HG03108 (cell line): Measurements from ENCODE around the gene DVL1.

ENCODE experiments used
- ATAC-seq: cut with Tn5 transposase; IDR thresholded peaks from one replicate; pipeline ENCODE4 v1.9.1; 2021; ENCODE audit warnings: moderate library complexity; ENCODE audit not compliant: unreplicated experiment

Gene DVL1

GRCh38 chr1:1312450-1313314, 36.5 kb downstream of the DVL1 start:
- no peak for ATAC-seq

DNA sequence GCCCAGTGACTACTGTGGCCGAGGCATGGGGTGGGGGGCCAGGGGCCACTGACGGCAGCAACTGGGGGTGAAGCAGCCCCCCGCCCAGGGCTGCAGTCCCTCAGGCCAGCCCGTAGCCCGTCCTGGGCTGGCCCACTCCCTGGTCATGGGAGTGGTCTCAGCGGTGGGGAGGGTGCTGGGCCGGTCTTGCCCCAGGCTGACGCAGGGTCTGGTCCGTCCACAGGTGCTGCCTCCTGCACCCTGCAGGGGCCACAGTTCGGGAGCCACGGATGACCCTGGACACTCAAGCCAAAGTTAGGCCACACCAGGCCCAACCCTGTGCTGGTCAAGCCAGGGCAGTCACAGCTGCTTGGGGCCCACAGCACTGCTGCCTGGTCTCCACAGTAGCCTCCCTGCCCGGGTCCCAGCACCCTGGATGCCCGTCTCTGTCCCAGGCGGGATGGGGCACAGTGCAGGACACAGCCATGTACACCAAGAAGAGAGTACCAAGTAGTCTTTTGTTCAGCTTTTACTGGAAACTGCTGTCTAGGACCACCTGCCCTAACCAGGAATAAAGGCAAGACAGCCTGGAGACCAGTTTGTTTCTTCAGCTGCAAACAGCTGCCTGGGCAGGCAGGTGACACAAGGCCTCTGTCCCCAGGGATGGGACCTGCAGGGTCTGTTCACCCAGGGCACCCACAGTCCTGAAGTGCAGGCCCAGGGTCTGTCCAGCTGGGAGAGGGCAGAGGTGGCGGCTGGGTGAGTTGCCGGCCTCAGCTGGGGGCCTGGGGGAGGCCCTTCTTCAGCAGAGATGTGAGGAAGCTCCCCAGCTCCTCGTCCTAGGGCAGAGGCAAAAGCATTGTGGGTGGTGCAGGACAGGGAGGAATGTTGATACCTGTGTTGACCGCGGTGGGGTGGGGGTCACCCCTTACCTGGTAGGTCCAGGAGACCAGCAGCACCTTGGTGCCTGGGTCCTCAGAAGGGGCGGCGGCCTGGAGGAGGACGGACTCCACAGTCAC, 37.8 kb downstream of the DVL1 start:
- no peak for ATAC-seq

- no peak for ATAC-seq
Observed at GRCh38 chr1:1310476-1311053, 38.7 kb downstream of the DVL1 start.

GRCh38 chr1:1310109-1310385, 39.2 kb downstream of the DVL1 start:
- no peak for ATAC-seq

DNA sequence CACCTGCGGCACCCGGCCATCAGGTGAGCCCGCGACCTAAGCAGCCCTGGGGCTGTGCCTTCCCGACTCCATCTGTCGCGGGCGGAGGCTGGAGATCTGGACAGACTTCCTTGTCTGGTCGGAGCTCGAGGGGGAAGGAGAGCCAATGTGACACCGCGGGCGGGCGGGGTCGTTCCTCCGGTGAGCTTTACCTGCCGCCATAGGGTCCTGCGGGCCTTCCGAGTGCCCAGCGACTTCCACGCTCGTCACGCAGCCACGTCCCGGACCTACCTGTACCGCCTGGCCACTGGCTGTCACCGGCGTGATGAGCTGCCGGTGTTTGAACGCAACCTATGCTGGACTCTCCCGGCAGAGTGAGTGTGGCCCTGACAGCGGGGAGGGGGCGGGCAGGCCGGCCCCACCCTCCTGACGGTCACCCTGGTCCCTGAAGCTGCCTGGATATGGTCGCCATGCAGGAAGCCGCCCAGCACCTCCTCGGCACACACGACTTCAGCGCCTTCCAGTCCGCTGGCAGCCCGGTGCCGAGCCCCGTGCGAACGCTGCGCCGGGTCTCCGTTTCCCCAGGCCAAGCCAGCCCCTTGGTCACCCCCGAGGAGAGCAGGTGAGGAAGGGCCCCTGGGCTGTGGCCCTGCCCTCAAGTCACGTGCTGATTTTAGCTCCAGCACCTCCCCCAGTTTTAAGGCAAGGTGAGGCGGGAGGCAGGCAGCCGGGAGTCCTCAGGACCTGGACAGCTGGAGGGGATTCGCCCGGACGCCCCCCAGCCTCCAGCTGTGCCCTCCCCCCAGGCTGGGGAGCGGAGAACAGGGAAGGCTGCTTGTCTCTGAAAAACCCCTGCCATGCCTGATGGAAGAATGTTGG, 39.7 kb downstream of the DVL1 start:
- ATAC-seq = no peak

GRCh38 chr1:1308756-1309250, 40.4 kb downstream of the DVL1 start:
- no peak for ATAC-seq

GRCh38 chr1:1307923-1308755, 41.1 kb downstream of the DVL1 start, which contains the start of the genes ACAP3 and PUSL1:
Gene ACAP3 (minus strand): TSS chr1:1307930. CDS start chr1:1307815, 115 bp downstream.
Gene PUSL1 (plus strand): TSS chr1:1308597. CDS start chr1:1308644, 47 bp downstream.
- ATAC-seq = peak; percentile 49

DNA sequence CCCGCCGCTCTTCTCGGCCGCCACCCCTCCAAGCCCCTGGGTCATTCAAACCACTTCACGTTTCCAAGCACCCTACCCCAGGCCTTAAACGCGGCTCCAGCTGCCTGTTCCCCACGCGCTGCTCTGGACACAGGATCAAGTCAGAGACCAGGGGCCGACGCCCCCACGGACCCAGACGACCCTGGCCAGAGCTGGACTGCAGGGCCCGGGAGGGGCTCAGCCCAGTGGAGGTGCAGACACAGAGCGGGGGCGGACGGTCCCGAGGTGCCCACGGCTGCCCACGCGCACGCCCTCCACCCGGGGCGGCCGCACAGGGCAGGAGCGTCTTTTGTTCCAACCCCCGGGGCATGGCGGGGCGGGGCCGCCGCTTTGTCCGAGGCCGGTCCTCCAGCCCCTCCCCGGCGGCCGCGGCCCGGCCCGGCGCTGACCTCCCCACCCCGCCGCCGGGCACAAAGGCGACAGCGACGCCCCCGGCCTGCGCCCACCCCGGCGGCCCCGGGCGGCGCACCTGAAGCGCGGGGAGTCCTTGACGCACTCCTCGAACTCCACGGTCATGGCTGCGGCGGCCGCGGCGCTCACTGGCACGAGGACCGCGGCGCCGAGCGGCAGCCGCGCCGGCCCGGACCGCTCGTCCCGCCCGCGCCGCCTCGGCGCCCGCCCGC, 41.8 kb downstream of the DVL1 start:
- ATAC-seq = peak; percentile 1

- no peak for ATAC-seq
Observed at GRCh38 chr1:1306661-1307260, 42.5 kb downstream of the DVL1 start.

DNA sequence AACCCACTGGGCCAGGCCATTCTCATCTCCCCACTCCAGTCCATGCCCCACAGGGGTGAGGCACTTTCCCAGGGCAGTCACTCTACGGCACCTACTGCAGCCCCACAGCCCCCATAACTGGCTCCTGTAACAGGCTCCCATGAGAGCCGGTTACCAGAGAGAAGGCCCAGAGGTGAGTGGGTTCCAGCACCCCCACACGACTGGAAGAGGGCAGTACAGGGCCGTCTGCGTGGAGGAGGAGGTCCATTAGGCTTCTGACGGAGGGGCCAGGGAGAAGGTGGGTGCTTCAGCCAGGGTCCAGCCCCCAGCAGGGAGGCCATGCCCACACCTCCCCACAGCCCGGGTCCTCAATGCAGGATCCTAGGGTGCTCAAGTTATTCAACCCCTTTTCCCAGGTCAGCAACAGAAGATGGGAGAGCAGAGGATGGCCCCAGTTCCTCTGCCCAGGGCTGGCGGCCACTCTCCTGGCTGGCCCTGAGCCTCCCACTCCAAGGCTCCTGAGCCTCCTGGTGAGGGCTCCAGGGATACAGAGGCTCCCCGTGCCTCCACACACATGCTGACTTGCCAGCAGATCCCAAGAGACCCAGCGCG, 43.1 kb downstream of the DVL1 start:
- no peak for ATAC-seq

DNA sequence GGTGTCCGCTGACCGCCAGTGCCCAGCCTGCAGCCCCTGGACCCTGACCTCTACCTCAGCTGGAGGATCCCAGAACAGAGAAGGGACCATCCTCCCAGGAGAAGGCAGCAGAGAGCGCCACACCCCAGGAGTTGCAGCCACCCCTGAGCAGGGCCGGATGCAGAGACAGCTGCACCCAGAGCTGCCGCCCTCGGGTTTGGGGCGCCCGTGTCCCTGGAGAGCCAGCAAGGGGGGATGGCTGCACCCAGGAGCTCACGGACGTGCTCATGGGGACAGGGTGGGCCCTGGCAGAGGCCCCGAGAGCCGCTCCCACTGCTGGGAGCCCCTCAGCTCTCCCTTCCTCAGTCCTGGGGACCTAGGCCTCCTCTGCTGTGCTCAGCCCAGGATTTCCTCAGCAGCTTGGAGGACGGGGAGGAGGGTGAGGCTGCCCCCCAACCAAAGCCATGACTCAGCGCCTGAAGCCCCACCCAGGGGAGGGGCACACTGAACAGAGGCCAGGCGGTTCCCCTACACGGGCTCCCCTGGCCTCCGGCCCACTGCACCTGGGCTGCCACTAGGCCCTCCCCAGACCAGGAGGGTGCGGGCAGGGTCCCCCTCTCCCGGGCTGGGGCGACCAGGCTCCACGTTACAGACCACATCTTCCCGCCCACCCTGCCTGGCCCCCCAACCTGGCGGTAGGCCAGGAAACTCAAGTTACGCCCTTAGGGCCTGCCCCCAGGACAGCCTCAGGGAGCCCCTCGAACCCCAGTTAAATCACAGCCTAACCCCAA, 43.7 kb downstream of the DVL1 start:
- ATAC-seq = no peak

DNA sequence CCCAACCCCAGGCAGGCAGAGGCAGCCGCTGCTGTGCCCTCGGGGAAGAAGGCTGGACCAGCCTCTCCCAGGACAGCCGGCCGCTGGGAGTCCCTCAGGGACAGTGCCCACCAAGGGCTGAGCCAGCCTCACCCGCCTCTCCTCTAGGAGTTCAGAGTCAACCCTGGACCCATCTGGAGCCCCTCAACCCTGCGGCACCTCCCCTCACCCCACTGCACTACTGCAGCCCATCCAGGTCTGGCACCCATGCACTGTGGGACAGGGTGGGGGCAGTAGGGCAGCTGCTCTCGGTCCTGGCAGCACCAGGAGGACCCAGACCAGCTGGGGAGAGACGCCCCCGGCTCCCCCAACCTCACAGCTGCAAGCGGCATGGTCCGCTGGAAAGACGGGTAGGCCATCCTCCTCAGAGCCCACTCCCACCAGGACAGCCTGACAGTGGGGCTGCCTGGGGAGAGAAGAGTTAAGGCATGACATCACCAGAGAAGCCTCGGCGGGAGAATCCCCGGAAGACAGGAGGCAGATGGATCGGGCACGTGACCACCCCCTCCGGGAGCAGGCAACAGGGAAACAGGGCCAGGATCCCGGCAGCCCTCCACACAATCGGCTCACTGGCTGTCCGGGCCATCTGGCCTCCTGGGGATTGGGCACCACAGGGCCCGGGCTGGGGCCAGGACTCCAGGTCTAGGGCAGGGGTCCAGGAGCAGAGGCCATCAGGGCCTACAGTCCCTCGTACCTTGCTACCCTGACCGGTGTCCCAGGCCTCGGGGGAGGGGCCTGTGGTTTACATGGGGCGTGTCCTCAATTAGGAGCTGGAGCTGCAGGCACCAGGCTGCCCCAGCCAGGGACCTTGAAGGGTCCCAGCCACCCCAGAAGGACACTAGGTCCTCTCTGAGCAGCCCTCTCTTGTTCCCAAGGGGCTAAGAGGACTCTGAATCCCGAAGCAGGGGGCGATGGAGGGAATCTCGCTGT, 44.6 kb downstream of the DVL1 start:
- no peak for ATAC-seq

- no peak for ATAC-seq
Observed at GRCh38 chr1:1303736-1304135, 45.5 kb downstream of the DVL1 start.

DNA sequence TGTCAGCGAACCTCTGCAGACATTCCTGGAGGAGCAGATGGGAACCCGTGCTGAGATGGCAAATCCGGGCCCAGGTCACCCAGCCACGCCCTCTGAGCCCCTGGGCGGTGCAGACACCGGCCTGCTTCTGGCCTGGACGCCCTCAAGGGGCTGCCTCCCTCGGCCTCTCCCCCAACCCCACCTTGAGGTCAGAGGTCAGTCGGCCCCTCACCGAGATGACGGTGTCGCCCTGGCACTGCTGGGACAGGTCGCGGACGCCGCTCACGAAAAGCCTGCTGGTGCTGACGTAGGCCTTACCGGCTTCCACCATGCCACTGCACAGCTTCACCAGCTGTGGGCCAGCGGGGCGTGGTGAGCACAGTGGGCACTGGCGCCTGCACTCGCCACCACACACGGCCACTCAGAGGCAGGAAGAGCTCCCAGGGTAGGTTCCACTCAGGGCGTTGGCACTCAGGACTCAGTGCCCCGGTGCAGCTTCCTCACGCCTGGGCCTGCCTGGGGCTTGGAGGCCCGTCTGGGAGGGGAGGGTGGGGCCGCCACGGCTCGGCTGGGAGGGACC, 46.2 kb downstream of the DVL1 start:
- no peak for ATAC-seq

DNA sequence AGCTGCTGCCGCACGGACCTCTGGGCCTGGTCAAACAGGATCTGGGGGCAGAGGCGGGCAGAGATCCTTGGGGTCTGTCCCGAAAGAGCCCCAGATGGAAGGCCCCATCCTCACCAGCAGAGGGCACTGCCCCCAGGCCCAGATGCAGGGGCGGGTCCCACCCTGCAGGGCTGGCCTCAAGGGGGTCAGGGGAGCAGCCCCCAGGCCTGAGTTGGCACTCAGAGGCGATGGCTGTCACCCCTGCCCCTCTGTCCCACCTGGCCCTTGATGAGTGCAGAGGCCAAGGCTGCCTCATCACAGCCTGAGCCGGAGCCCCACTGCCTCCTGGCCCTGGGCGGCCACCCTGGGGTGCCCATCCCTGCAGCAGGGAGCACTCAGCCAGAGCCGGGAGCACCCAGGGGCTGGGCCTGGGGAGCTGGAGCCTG, 47.2 kb downstream of the DVL1 start:
- ATAC-seq = no peak

DNA sequence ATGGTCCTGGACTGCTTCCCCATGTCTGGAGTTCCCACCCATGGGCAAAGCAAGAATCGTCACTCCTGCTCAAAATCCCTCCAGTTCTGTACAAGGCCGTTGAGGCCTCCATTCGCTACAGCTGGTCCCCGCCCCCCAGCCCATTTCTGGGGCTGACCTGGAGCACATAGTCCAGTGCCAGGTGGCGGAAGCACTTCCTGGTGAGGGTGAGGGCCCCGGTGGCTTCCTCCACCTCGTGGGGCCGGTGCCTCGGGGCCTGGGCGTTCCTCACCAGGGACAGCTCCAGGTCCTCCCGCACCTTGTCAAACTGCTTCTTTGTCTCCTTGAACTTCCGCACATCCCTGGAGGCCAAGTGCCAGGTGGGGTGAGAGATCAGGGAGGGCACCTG, 48.9 kb downstream of the DVL1 start:
- no peak for ATAC-seq
